ENCODE results near the gene TBC1D30. TPM values are rescaled to one million over a fixed set of nuclear protein-coding genes. Genes with fewer than 3 reads are reported as not detected.

Gene TBC1D30
- total RNA-seq, 1 donor from 2014 or later = 13.9 TPM

GRCh38 chr12:64911081-64911480, 86.6 kb downstream of the TBC1D30 start:
- DNase-seq (ENCODE audit: low read depth in 2 of 2) = no peak

DNA sequence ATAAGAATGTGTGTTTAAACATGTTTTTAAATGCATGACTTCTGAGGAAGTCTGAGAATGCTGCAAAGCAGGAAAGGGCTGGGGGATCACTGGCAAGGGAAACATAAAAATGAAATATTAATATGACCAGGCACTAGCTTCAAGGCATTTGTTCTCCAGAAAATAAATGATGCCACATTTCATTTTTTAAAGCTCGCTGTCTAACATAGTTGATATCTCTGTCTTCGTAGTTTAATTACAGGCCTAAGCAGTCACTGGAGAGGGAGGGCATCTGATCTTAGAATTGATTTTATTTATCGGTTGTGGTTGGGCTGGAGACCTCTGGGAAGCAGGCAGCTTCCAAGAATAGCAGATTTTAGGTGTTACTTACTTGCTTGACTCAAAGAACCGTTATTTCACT, 87.5 kb downstream of the TBC1D30 start:
- no peak for DNase-seq (ENCODE audit: low read depth in 2 of 2)

- no peak for DNase-seq (ENCODE audit: low read depth in 2 of 2)
Observed at GRCh38 chr12:64912516-64913255, 88.2 kb downstream of the TBC1D30 start.

GRCh38 chr12:64915242-64915641, 90.8 kb downstream of the TBC1D30 start:
- DNase-seq (ENCODE audit: low read depth in 2 of 2) = no peak

- no peak for DNase-seq (ENCODE audit: low read depth in 2 of 2)
Observed at GRCh38 chr12:64916411-64917261, 92.2 kb downstream of the TBC1D30 start.

DNA sequence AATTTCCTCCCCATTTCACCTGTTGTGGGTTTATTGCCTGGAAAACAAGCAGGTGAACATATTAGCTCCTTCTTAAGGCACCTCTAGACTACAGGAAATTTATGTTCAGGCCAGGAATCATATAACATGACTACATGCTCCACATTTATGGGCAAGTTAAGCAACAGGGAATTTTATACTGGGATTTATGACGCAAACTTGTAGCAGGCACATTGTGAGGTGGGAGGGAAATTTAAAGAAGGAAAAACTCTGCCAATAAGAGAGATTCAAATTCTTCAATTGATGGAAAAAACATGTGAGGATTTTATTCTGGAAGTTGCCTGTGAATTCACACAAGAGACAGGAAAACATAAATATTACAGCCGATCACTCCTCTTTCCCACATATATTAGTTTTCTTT, 93.9 kb downstream of the TBC1D30 start:
- DNase-seq (ENCODE audit: low read depth in 2 of 2) = no peak

- no peak for DNase-seq (ENCODE audit: low read depth in 2 of 2)
Observed at GRCh38 chr12:64918801-64919200, 94.4 kb downstream of the TBC1D30 start.

GRCh38 chr12:64922853-64923252, 98.4 kb downstream of the TBC1D30 start:
- no peak for DNase-seq (ENCODE audit: low read depth in 2 of 2)

GRCh38 chr12:64923536-64923935, 99.1 kb downstream of the TBC1D30 start:
- no peak for DNase-seq (ENCODE audit: low read depth in 2 of 2)

Other genes starting within 250 kb of the TBC1D30 start
- 16.6 and 18.1 TPM in 2 replicates for gene RASSF3, start 214.2 kb upstream of the TBC1D30 start, total RNA-seq
- gene GNS, start 65.2 kb upstream of the TBC1D30 start, total RNA-seq = 287 and 409 TPM in 2 replicates

Measured in dermis microvascular lymphatic vessel endothelial cell (primary cell).